ENCODE results near the gene DNAJC4. TPM values are rescaled to one million over a fixed set of nuclear protein-coding genes. Genes with fewer than 3 reads are reported as not detected.

The DNAJC4 gene
- total RNA-seq, result 11.3 and 19.0 TPM in 2 replicates

GRCh38 chr11:64230171-64230984, at the start of gene DNAJC4:
DNAJC4 (plus strand) TSS chr11:64230548; CDS start chr11:64230855, 307 bp downstream.
- peak; percentile 88 to 94 for DNase-seq (ENCODE audit: low read depth in 2 of 2)

GRCh38 chr11:64180891-64181290, 49.5 kb upstream of the DNAJC4 start:
- DNase-seq (ENCODE audit: low read depth in 2 of 2), result no peak

GRCh38 chr11:64181506-64182411, 48.6 kb upstream of the DNAJC4 start:
- DNase-seq (ENCODE audit: low read depth in 2 of 2), result peak; percentile 92 to 96

- DNase-seq (ENCODE audit: low read depth in 2 of 2), result no peak
These were observed 46.5 kb upstream of the DNAJC4 start for GRCh38 chr11:64183890-64184289.

GRCh38 chr11:64185175-64185692, 45.1 kb upstream of the DNAJC4 start:
- DNase-seq (ENCODE audit: low read depth in 2 of 2), result peak; percentile 91 to 93

GRCh38 chr11:64185693-64186491, 44.5 kb upstream of the DNAJC4 start, which contains the start of gene STIP1:
STIP1 (plus strand) TSS chr11:64186171; CDS start chr11:64186262, 91 bp downstream.
- peak; percentile 100 for DNase-seq (ENCODE audit: low read depth in 2 of 2)

- DNase-seq (ENCODE audit: low read depth in 2 of 2), result peak; percentile 23 to 34
These were observed 43.7 kb upstream of the DNAJC4 start for GRCh38 chr11:64186492-64187165.

- DNase-seq (ENCODE audit: low read depth in 2 of 2), result no peak
These were observed 37.9 kb upstream of the DNAJC4 start for GRCh38 chr11:64192434-64192833.

GRCh38 chr11:64196626-64197025, 33.7 kb upstream of the DNAJC4 start:
- DNase-seq (ENCODE audit: low read depth in 2 of 2), result no peak

GRCh38 chr11:64198511-64198910, 31.8 kb upstream of the DNAJC4 start:
- no peak for DNase-seq (ENCODE audit: low read depth in 2 of 2)

- DNase-seq (ENCODE audit: low read depth in 2 of 2), result no peak
These were observed 28.8 kb upstream of the DNAJC4 start for GRCh38 chr11:64201543-64201942.

GRCh38 chr11:64202992-64203391, 27.4 kb upstream of the DNAJC4 start:
- no peak for DNase-seq (ENCODE audit: low read depth in 2 of 2)

- DNase-seq (ENCODE audit: low read depth in 2 of 2), result no peak
These were observed 26.8 kb upstream of the DNAJC4 start for GRCh38 chr11:64203421-64204079.

GRCh38 chr11:64204080-64204440, 26.3 kb upstream of the DNAJC4 start:
- no peak for DNase-seq (ENCODE audit: low read depth in 2 of 2)

- DNase-seq (ENCODE audit: low read depth in 2 of 2), result peak; percentile 87 to 95
These were observed 25.8 kb upstream of the DNAJC4 start for GRCh38 chr11:64204464-64204989.

GRCh38 chr11:64206457-64207255, 23.7 kb upstream of the DNAJC4 start, which contains the start of gene FERMT3:
FERMT3 (plus strand) TSS chr11:64206721; CDS start chr11:64207365, 644 bp downstream.
- peak in 1 of 2 donors; percentile 38 for DNase-seq (ENCODE audit: low read depth in 2 of 2)

GRCh38 chr11:64207256-64208085, 22.9 kb upstream of the DNAJC4 start:
- peak; percentile 76 to 84 for DNase-seq (ENCODE audit: low read depth in 2 of 2)

Data from lung microvascular endothelial cell (primary cell).